ENCODE data around the gene PROSER1.

DNA sequence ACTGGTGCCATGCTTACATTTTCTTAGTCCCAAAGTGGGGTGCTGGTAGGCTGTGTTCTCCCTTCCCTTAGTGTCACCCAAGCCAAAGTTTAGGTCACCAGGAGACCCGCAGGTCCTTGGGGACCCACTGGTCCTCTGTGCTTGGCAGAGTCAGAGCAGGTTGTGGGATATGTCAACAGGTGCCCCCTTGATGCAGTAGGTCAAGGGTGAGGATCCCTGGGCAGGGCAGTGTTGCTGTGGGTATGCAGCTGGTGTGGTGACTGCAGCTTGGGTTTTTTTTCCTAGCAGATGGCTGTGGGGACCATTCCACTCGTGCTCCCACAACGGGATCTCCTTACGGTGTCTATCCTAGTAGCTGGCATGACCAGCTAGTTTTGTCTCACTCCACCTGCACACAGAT is 24.1 kb upstream of the PROSER1 start:
- TF ChIP-seq ZNF274 (IDR thresholded peaks at IDR 0.05; ENCODE audit: low read depth, low read length) (no peak), YY1 (IDR thresholded peaks at IDR 0.05; ENCODE audit: insufficient read depth, insufficient read length) (no peak)
